LNCaP clone FGC (cell line): ENCODE data around the gene KNOP1.

ENCODE experiments used
- DNase-seq: peaks from one replicate; pipeline ENCODE4 v3.0.0-alpha.2; 2011; ENCODE audit warnings: low read depth
- H3K4me3 ChIP-seq: 2 replicates; pipeline ENCODE4 v1.5.1; 2011; ENCODE audit warnings: mild to moderate bottlenecking, low read depth, low read length, control low read depth
- TF ChIP-seq, protein P1 (sequence below): IDR thresholded peaks from 2 replicates; pipeline ENCODE4 v1.5.1; 2012; ENCODE audit warnings: mild to moderate bottlenecking; ENCODE audit not compliant: control insufficient read depth, insufficient read depth; ENCODE audit errors: extremely low read depth

The KNOP1 gene

DNA sequence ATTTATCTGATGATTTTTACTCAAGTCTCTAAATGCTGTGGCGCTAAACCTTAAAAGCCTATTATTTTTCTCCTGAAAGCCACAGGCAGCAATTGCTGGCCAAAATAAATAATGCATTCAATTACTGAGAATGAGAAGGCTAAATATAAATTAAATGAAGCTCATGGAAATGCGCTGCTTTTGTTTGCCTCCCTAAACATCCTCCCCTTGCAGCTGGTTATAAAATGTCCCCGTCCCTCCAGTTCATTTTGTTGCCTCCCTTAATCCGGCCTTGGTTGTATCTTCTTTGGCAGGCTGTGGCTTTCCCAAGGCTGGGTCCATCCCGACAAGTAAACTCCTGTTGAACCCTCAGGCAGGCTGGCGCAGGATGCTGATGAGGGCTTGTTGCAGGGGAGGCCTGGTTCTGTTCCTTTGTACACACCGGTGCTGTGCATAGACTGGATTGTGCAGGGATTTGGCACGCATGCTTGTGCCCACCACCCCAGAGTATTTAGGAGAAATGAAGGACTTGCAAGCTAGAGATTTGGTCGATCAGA is 62.7 kb downstream of the KNOP1 start:
- DNase-seq = no peak
- TF ChIP-seq, protein P1, sequence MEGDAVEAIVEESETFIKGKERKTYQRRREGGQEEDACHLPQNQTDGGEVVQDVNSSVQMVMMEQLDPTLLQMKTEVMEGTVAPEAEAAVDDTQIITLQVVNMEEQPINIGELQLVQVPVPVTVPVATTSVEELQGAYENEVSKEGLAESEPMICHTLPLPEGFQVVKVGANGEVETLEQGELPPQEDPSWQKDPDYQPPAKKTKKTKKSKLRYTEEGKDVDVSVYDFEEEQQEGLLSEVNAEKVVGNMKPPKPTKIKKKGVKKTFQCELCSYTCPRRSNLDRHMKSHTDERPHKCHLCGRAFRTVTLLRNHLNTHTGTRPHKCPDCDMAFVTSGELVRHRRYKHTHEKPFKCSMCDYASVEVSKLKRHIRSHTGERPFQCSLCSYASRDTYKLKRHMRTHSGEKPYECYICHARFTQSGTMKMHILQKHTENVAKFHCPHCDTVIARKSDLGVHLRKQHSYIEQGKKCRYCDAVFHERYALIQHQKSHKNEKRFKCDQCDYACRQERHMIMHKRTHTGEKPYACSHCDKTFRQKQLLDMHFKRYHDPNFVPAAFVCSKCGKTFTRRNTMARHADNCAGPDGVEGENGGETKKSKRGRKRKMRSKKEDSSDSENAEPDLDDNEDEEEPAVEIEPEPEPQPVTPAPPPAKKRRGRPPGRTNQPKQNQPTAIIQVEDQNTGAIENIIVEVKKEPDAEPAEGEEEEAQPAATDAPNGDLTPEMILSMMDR = no peak
- H3K4me3 ChIP-seq = no peak overlapping the region

DNA sequence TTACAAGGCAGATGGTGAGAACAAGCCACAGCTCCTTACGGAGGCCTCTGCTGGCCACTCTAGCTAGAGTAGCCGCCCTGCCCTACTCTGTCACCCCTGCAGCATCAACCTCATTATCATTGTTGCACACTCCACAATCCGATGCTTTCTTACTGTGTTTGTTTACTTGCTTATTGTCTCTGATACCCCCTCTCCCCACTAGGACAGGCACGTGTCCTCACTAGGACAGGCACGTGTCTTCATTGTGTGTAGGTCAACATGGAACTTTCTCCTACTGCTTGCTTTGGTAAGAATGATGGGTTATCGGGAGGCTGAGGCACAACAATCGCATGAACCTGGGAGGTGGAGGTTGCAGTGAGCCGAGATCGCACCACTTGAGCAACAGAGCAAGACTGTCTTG is 63.9 kb downstream of the KNOP1 start:
- TF ChIP-seq, protein P1 = no peak

More for the DNA sequence above, 63.9 kb downstream of the KNOP1 start:
- no peak for DNase-seq
- no peak overlapping the region for H3K4me3 ChIP-seq
